BJ (cell line): ENCODE measurements around the gene SSH2. TPM values are rescaled to one million over a fixed set of nuclear protein-coding genes. Genes with fewer than 3 reads are reported as not detected.

Source experiments
- CTCF ChIA-PET: fragments of 350-600 bp; formaldehyde crosslinking; extraction: SDS; loops from one replicate; lab custom pipeline; 2021; ENCODE audit warnings: antibody characterized with exemption, inconsistent platforms; lab: Yijun Ruan, JAX
- POLR2A ChIA-PET: fragments of 300-600 bp; sonication (Branson Sonifier 250); formaldehyde crosslinking; extraction: SDS; loops from one replicate; lab custom pipeline; 2021; ENCODE audit warnings: antibody characterized with exemption; lab: Charles Lee
- DNase-seq: peaks from one replicate; pipeline ENCODE4 v3.0.0-alpha.2; 2011; ENCODE audit warnings: low read depth
- H3K27me3 ChIP-seq: 2 replicates; pipeline ENCODE4 v1.6.0; 2011; ENCODE audit warnings: low read length; ENCODE audit not compliant: control insufficient read depth, insufficient read depth
- H3K36me3 ChIP-seq: 2 replicates; pipeline ENCODE4 v1.5.1; 2011; ENCODE audit warnings: low read length; ENCODE audit not compliant: control insufficient read depth, insufficient read depth
- H3K4me3 ChIP-seq: 2 replicates; pipeline ENCODE4 v1.5.1; 2011; ENCODE audit warnings: low read depth, mild to moderate bottlenecking, control low read depth, low read length
- CTCF ChIP-seq: IDR thresholded peaks from 2 replicates; pipeline ENCODE4 v1.5.1; 2011; ENCODE audit warnings: low read depth, mild to moderate bottlenecking, control low read depth, inconsistent platforms, low read length, moderate library complexity; ENCODE audit not compliant: insufficient read depth
- polyA minus RNA-seq: library from RNA; depleted of rRNA, polyadenylated mRNA; stranded (reverse); fragments of >200 nt; gene quantifications from 2 replicates; pipeline ENCODE4 v1.2.3, GENCODE V29; 2011; rRNA and poly(A)+ RNA removed
- polyA plus RNA-seq: library from polyadenylated mRNA; depleted of rRNA; stranded (reverse); fragments of >200 nt; gene quantifications from 2 replicates; pipeline ENCODE4 v1.2.3, GENCODE V29; 2011; rRNA removed

Gene SSH2
- polyA plus RNA-seq (5.7 and 9.1 TPM in 2 replicates), polyA minus RNA-seq (12.5 and 14.8 TPM in 2 replicates)

DNA sequence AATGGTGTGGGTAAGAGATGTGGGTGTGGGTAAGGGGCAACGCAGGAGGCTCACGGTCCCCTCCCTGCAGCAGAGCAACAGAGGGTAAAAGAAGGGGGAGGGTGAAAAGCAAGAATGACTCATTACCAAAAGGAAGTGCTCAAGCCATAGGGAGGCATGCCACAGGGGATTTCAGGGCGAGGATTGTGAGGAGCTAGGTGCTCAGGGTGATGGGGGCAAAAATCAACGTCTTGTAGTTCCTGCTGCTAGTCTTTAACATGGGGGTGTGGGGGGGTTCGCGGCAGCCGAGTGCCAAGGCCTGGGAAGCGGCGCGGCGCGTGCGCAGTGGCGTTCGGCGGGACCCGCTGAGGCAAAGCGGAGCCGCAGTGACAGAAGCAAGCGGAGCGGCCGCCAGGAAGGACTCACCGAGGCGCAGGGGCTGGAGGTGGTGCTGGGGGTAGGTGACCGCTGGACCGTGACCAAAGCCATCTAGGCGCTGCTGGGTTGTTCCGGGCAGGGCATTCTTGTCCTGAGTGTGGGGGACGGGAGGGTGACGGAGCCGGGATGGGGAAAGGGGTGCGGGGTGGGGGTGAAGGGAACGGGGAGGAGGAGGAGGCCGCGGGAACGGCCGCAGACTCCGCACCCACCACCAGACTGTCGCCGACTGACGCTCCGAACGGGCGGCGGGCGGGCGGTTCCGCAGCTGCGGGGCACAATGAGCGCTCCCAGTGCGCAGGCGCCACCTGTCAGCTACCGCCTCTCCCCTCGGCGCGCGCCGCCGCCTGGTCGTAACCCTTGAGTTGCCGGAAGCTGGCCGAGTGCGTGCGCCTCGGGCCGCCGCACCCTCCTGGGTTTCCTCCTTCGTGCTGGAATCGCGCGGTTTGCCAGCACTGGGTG, at the start of gene SSH2:
SSH2 (minus strand) TSS at position 696 of the 876 bp plus-strand sequence; CDS start at position 468, 228 bp downstream.
- no peak for DNase-seq
- TF ChIP-seq CTCF = no peak
- ChIA-PET CTCF (interaction anchor here (0.6 to 9.2 kb wide), 23 partner anchors 9 to 451 kb away, joined by 3 to 224 read pairs (median 9); partner anchors contain the start of gene EFCAB5), POLR2A (interaction anchor here (0.5 to 1.0 kb wide), 5 partner anchors 10 to 889 kb away, joined by 3 to 16 read pairs (median 4); no protein-coding TSS in a partner anchor)
- Histone ChIP-seq H3K4me3 (peak within 1 kb of the TSS; percentile 97), H3K27me3 (no peaks in the 10 kb centered on the region), H3K36me3 (no peaks in the 10 kb centered on the region)

GRCh38 chr17:29977836-29978235, 47.8 kb upstream of the SSH2 start:
- POLR2A ChIA-PET = no interaction called here
- DNase-seq = peak; percentile 10
- Histone ChIP-seq H3K27me3 (no peaks in the 10 kb centered on the region), H3K4me3 (no peak overlapping the region), H3K36me3 (no peaks in the 10 kb centered on the region)
- CTCF ChIA-PET = no interaction called here
- TF ChIP-seq CTCF = no peak

GRCh38 chr17:29973005-29973404, 43.0 kb upstream of the SSH2 start:
- ChIA-PET POLR2A (no interaction called here), CTCF (interaction anchor here (1.0 kb wide), 1 partner anchor 8 kb away, joined by 3 read pairs; no protein-coding TSS in a partner anchor)
- no peak for DNase-seq
- no peak overlapping the region for H3K4me3 ChIP-seq
- no peak for TF ChIP-seq CTCF
- H3K27me3 ChIP-seq = no peaks in the 10 kb centered on the region
- no peaks in the 10 kb centered on the region for H3K36me3 ChIP-seq

- ChIA-PET CTCF (interaction anchor here (1.0 kb wide), 1 partner anchor 8 kb away, joined by 3 read pairs; no protein-coding TSS in a partner anchor), POLR2A (no interaction called here)
- no peak for DNase-seq
- TF ChIP-seq CTCF = no peak
- H3K4me3 ChIP-seq = no peak overlapping the region
- no peaks in the 10 kb centered on the region for H3K36me3 ChIP-seq
- H3K27me3 ChIP-seq = no peaks in the 10 kb centered on the region
These were observed 42.2 kb upstream of the SSH2 start for GRCh38 chr17:29972277-29972676.

DNA sequence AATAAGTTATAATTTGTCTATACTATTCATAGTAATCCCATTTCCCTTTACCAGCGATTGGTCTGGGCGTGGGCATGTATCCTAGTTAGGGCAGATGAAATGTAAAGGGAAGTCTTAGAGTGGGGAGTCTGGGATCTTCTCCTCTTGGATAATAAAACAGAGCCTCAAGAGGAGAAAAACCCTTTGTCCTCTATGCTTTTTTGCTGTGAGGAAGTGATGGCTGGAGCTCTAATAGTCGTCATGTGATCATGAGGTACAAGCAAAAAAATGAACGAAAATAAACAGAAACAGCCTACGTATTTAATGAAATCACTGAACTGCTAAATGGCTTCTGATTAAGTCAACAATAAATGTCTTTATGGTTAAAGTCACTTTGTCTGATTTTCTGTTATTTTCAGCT, 38.2 kb upstream of the SSH2 start:
- no peak for DNase-seq
- ChIA-PET CTCF (no interaction called here), POLR2A (no interaction called here)
- Histone ChIP-seq H3K4me3 (no peak overlapping the region), H3K27me3 (no peaks in the 10 kb centered on the region), H3K36me3 (no peaks in the 10 kb centered on the region)
- no peak for TF ChIP-seq CTCF
